Neuronal stem cell (in vitro differentiated cells): ENCODE measurements around the gene OPN1MW.
"Not testable (repeated sequence)": the region's sequence is repeated elsewhere in the genome, so short reads cannot be mapped to it uniquely, and the experiment has no call there.

ENCODE experiments used
- DNase-seq: peaks from one replicate; pipeline ENCODE4 v3.0.0-alpha.2; 2013; ENCODE audit warnings: low spot score
- H2AFZ ChIP-seq: one replicate; pipeline ENCODE4 v1.6.1; 2013; ENCODE audit warnings: mild to moderate bottlenecking, low read length, inconsistent platforms
- H2AK5ac ChIP-seq: 2 replicates; pipeline ENCODE4 v1.6.1; 2013; ENCODE audit warnings: low read depth, mild to moderate bottlenecking, inconsistent platforms, low read length, moderate library complexity, mixed read lengths
- H2BK120ac ChIP-seq: 2 replicates; pipeline ENCODE4 v1.6.1; 2013; ENCODE audit warnings: low read depth, mild to moderate bottlenecking, inconsistent platforms, low read length, moderate library complexity, mixed read lengths
- H2BK12ac ChIP-seq: one replicate; pipeline ENCODE4 v1.6.1; 2013; ENCODE audit warnings: low read length, inconsistent platforms
- H2BK15ac ChIP-seq: 2 replicates; pipeline ENCODE4 v1.6.1; 2013; ENCODE audit warnings: mild to moderate bottlenecking, low read length, inconsistent platforms, mixed read lengths
- H2BK5ac ChIP-seq: one replicate; pipeline ENCODE4 v1.6.1; 2013; ENCODE audit warnings: inconsistent platforms, mild to moderate bottlenecking, low read length, moderate library complexity
- H3K14ac ChIP-seq: one replicate; pipeline ENCODE4 v1.6.1; 2013; ENCODE audit warnings: low read length, inconsistent platforms
- H3K18ac ChIP-seq: 2 replicates; pipeline ENCODE4 v1.6.1; 2013; ENCODE audit warnings: low read length, inconsistent platforms
- H3K23ac ChIP-seq: 2 replicates; pipeline ENCODE4 v1.6.1; 2013; ENCODE audit warnings: low read depth, mild to moderate bottlenecking, mixed read lengths, low read length, inconsistent platforms; ENCODE audit not compliant: poor library complexity
- H3K27ac ChIP-seq: replicated peaks from 3 replicates; pipeline ENCODE4 v1.5.1; 2013; ENCODE audit warnings: low read length, inconsistent platforms
- H3K27me3 ChIP-seq, 3 experiments: 2 replicates each; pipeline ENCODE4 v1.6.1; 2013; ENCODE audit warnings: low read length in 3 of 3, mild to moderate bottlenecking in 2 of 3, inconsistent platforms in 1 of 3, low read depth in 1 of 3, mixed read lengths in 1 of 3, moderate library complexity in 1 of 3; ENCODE audit not compliant: control insufficient read depth in 3 of 3, insufficient read depth in 3 of 3
- H3K36me3 ChIP-seq, 2 donors: replicated peaks in 1 of 2; 2 replicates each; pipeline ENCODE4 v1.6.1; 2013; ENCODE audit warnings: low read length in 2 of 2; ENCODE audit not compliant: control insufficient read depth in 2 of 2, insufficient read depth in 2 of 2
- H3K4ac ChIP-seq: 2 replicates; pipeline ENCODE4 v1.6.1; 2013; ENCODE audit warnings: inconsistent platforms, mild to moderate bottlenecking, low read length, moderate library complexity
- H3K4me1 ChIP-seq, 2 donors: 1 replicate in 1 of 2; 2 replicates in 1 of 2; pipeline ENCODE4 v1.6.1; 2013; ENCODE audit warnings: low read length in 2 of 2, low read depth in 1 of 2; ENCODE audit not compliant: control insufficient read depth in 2 of 2, insufficient read depth in 1 of 2
- H3K4me2 ChIP-seq: one replicate; pipeline ENCODE4 v1.6.1; 2013; ENCODE audit warnings: mild to moderate bottlenecking, low read length, inconsistent platforms; ENCODE audit not compliant: insufficient read depth, poor library complexity, severe bottlenecking
- H3K4me3 ChIP-seq, 2 donors: 2 replicates each; pipeline ENCODE4 v1.5.1; 2013; ENCODE audit warnings: low read length in 2 of 2, mild to moderate bottlenecking in 2 of 2, inconsistent platforms in 1 of 2, moderate library complexity in 1 of 2
- H3K79me1 ChIP-seq: one replicate; pipeline ENCODE4 v1.6.1; 2013; ENCODE audit warnings: low read depth, mild to moderate bottlenecking, inconsistent platforms, low read length, moderate library complexity
- H3K9ac ChIP-seq: one replicate; pipeline ENCODE4 v1.6.1; 2013; ENCODE audit warnings: mild to moderate bottlenecking, low read depth, low read length, inconsistent platforms; ENCODE audit not compliant: poor library complexity
- H3K9me3 ChIP-seq, 2 donors: replicated peaks in 1 of 2; 2 replicates each; pipeline versions ENCODE3 to v1.6.1; 2013; ENCODE audit warnings: low read length in 2 of 2, mild to moderate bottlenecking in 2 of 2, inconsistent platforms in 1 of 2, low read depth in 1 of 2, mixed read lengths in 1 of 2, moderate library complexity in 1 of 2; ENCODE audit not compliant: control insufficient read depth in 2 of 2, insufficient read depth in 1 of 2
- H4K8ac ChIP-seq: one replicate; pipeline ENCODE4 v1.6.1; 2013; ENCODE audit warnings: low read depth, mild to moderate bottlenecking, inconsistent platforms, low read length, moderate library complexity
- H4K91ac ChIP-seq: one replicate; pipeline ENCODE4 v1.6.1; 2013; ENCODE audit warnings: low read length, low read depth, mild to moderate bottlenecking, inconsistent platforms; ENCODE audit not compliant: poor library complexity
- WGBS, 2 donors: extraction: QIAGEN DNeasy Blood & Tissue Kit; methylation state at CpG; one replicate each; pipeline ENCODE4 v1.1.7; 2013; ENCODE audit warnings: missing lambda C conversion rate in 2 of 2, mixed read lengths in 1 of 2; ENCODE audit not compliant: insufficient read length in 2 of 2, insufficient replicate concordance in 1 of 2; ENCODE audit errors: extremely low coverage in 2 of 2; 5-methylcytosine and 5-hydroxymethylcytosine counted together

OPN1MW gene

DNA sequence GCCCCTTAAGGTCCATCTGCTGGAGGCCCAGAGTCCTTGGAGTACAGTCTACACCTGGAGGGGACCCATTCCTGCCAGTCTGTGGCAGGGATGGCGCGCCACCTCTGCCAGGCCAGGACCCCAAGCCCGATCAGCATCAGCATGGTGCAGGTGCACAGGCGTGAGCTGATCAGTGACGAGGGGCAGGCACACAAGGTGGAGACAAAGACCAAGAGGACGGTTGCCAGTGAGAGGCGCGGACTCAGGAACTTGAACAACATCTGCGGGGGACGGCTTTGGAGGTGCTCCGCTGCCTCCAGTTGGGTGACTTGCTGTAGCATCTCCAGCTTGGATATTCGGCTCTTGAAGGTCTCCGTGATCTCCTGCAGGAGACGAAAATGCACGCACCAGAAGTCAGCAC, 14.1 kb downstream of the OPN1MW start:
- not testable (repeated sequence) for H2BK12ac ChIP-seq, H3K27me3 ChIP-seq, H3K36me3 ChIP-seq, H3K27ac ChIP-seq, H3K4me3 ChIP-seq, H2BK120ac ChIP-seq, H2AFZ ChIP-seq, DNase-seq, H3K23ac ChIP-seq, H3K14ac ChIP-seq, H2BK5ac ChIP-seq, H3K4ac ChIP-seq, H3K9me3 ChIP-seq, H2BK15ac ChIP-seq, H3K9ac ChIP-seq, H4K8ac ChIP-seq, H3K79me1 ChIP-seq, H4K91ac ChIP-seq, H3K4me1 ChIP-seq, H2AK5ac ChIP-seq, H3K18ac ChIP-seq, H3K4me2 ChIP-seq
- WGBS, 2 donors: no CpG with 5 or more reads among the region's 15 CpGs

GRCh38 chrX:154209670-154210418, 27.4 kb downstream of the OPN1MW start:
- not testable (repeated sequence) for H4K91ac ChIP-seq, H2BK12ac ChIP-seq, H3K14ac ChIP-seq, H3K9ac ChIP-seq, H3K4me2 ChIP-seq, H3K23ac ChIP-seq, H3K79me1 ChIP-seq, H3K36me3 ChIP-seq, H3K18ac ChIP-seq, H4K8ac ChIP-seq, H3K27me3 ChIP-seq, H3K9me3 ChIP-seq, H2BK120ac ChIP-seq, H2BK5ac ChIP-seq, H2AK5ac ChIP-seq, H3K4me3 ChIP-seq, H3K4me1 ChIP-seq, DNase-seq, H3K27ac ChIP-seq, H2BK15ac ChIP-seq, H2AFZ ChIP-seq, H3K4ac ChIP-seq
- no CpG with 5 or more reads among the region's 21 CpGs for WGBS, 2 donors

- not testable (repeated sequence) for H3K9ac ChIP-seq, H2BK12ac ChIP-seq, H3K27ac ChIP-seq, H3K4ac ChIP-seq, H3K18ac ChIP-seq, DNase-seq, H3K36me3 ChIP-seq, H2BK15ac ChIP-seq, H3K23ac ChIP-seq, H3K4me2 ChIP-seq, H4K8ac ChIP-seq, H4K91ac ChIP-seq, H2BK120ac ChIP-seq, H3K9me3 ChIP-seq, H3K4me3 ChIP-seq, H2AK5ac ChIP-seq, H3K79me1 ChIP-seq, H3K4me1 ChIP-seq, H2BK5ac ChIP-seq, H2AFZ ChIP-seq, H3K14ac ChIP-seq, H3K27me3 ChIP-seq
- WGBS, 2 donors: no CpG with 5 or more reads among the region's 9 CpGs
Measured at GRCh38 chrX:154211057-154211456, 28.7 kb downstream of the OPN1MW start.

- not testable (repeated sequence) for H2BK5ac ChIP-seq, H2BK120ac ChIP-seq, H3K14ac ChIP-seq, H2AFZ ChIP-seq, H3K27ac ChIP-seq, H3K36me3 ChIP-seq, H3K4me3 ChIP-seq, H3K4me1 ChIP-seq, H3K27me3 ChIP-seq, H2BK12ac ChIP-seq, H3K79me1 ChIP-seq, H3K4me2 ChIP-seq, H3K9me3 ChIP-seq, DNase-seq, H4K91ac ChIP-seq, H2BK15ac ChIP-seq, H2AK5ac ChIP-seq, H4K8ac ChIP-seq, H3K23ac ChIP-seq, H3K9ac ChIP-seq, H3K18ac ChIP-seq, H3K4ac ChIP-seq
- whole genome bisulfite sequencing, 2 donors: no CpG with 5 or more reads among the region's 10 CpGs
Measured at GRCh38 chrX:154211499-154211898, 29.1 kb downstream of the OPN1MW start.
